ENCODE measurements around the gene URAD.
"Not testable (repeated sequence)": the region's sequence is repeated elsewhere in the genome, so short reads cannot be mapped to it uniquely, and the experiment has no call there.

The URAD gene, protein sequence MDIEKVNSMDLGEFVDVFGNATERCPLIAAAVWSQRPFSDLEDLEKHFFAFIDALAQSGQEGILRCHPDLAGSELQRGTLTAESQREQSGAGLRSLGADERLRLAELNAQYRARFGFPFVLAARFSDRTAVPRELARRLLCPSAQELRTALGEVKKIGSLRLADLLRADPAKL

DNA sequence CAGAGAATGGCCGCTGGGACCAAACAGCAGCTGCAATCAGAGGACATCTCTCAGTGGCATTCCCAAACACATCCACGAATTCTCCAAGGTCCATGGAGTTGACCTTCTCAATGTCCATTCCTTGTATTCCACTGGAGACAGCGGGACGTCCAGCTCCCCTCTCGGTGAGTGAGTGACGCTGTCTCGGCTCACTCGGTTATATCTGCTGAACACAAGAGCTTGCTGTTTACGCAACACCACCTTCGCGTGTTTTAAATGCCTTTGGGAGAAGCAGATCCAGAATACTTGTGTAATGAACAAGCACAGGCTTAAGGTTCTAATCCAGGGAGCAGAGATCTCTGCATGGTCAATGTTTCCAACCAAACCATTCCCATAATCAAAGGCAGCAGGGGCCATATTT lies at the start of gene URAD:
Gene URAD (minus strand): TSS at position 174 of the 400 bp plus-strand sequence. CDS start 56 bp downstream, at position 118.
- DNase-seq: no peak

DNA sequence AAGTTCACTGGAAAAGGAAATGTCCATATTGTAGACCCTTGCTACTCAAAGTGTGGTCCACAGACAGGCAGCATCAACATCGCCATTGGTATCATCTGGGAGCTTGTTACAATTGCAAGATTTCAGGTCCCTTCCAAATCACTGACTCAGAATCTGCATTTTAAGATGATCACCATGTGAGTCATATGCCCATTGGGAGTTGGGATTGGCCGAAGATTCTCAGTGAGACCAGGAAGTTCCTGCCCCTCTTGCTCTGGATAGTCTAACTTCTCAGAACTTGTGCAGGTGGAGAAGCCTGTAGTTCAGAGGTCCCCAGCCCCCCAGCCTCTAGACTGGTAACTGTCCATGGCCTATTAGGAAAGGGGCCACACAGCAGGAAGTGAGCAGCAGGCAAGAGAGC lies 48.9 kb upstream of the URAD start:
- DNase-seq: no peak

DNA sequence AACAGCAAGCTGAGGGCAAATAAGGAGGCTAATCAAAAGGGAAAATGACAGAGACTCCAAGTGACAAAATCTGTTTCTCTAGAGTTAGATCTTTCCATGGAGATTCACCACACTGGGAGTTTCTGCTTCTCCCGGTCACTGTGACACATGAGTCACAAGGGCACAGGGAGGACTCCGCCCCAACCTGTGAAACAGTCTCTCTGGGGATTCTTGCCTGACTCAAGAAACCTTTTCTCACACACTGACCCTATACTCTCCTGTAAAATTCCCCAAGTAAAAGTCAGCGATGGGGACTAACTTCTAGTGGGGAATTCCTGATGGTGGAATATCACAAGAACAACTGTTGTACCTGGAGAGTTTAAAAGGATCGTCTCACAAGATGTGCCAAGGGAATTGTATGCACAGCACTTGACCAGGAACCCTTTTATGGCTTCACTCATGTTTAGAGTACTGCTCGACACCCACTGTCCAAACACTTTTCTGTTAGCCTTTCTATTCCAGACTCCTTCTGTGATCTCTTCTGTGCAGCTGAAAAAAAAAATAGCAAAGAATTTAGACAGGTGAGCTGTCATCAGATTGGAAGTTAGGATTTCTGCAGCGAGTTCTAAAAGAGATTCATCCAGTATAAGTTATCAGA lies 46.8 kb upstream of the URAD start:
- DNase-seq: no peak

DNA sequence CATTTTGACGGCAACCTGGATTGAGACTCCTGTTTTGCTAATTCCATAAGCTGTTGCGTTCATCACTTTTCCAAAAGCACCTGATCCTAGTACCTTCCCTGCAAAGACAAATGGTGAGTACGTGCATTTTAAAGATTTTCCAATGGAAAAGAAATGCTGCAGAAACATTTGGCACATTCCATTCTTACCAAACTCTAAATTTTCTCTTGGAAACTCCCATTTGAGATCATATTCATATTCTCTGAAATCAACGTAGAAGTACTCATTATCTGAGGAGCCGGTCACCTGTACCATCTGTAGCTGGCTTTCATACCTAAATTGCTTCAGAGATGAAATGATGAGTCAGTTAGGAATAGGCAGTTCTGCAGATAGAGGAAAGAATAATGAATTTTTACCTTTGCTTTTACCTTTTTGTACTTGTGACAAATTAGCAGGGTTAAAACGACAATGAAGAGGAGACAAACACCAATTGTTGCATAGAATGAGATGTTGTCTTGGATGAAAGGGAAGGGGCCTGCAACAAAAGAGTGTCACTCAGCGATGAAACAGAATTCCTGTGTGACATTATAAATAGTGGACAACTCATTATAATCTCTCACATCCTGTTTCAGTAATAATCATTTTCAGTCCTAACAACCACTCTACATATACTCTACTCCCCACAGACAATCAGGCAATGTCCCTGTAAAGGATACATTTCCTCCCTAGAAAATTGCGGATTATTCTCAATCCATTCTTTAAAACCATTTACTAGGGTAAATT lies 45.6 kb upstream of the URAD start:
- no peak for DNase-seq

- peak; percentile 44 for DNase-seq
These were observed 43.9 kb upstream of the URAD start for GRCh38 chr13:28032438-28032837.

DNA sequence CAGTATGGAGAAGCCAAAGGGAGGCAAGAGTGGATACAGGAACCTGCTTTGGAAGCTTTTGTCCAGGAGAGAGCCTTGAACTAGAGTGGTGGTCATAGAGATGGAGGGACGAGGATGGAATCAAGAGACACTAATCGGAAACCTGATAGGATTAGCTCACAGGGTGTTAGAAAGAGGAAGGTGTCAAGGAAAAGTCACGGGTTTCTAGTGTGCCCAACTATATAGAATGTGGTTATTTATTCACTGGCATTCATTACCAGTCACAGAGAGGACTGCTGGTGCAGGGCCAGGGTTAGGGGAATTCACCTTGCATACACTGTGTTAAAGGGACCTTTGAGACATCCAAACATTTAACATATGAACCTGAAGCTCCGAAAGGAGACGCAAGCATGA lies 43.4 kb upstream of the URAD start:
- DNase-seq: peak; percentile 56

GRCh38 chr13:28031220-28031895 lies 42.9 kb upstream of the URAD start:
- DNase-seq: peak; percentile 78

GRCh38 chr13:28027607-28028364 lies 39.3 kb upstream of the URAD start:
- DNase-seq: no peak

DNA sequence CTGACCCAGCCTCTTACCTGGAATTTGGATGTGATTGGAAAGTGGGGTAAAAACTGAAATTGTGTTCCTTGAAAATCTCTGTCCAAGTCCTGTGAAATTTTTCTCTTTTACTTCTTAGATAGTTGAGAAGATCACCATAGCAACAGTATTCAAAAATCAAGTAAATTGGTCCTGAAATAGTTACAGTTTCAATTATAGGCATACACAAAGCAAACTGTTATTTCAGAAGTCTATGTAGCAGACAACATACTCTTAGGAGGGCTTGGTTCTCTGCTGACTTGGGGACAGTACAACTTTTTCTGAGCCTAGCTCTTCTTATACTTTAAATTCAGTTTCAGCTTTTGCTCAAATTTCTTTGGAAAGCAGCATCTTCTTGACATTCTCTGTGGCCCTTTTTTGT lies 38.6 kb upstream of the URAD start:
- no peak for DNase-seq

GRCh38 chr13:28026508-28026907 lies 38.0 kb upstream of the URAD start:
- no peak for DNase-seq

GRCh38 chr13:28022848-28023518 lies 34.5 kb upstream of the URAD start:
- no peak for DNase-seq

DNA sequence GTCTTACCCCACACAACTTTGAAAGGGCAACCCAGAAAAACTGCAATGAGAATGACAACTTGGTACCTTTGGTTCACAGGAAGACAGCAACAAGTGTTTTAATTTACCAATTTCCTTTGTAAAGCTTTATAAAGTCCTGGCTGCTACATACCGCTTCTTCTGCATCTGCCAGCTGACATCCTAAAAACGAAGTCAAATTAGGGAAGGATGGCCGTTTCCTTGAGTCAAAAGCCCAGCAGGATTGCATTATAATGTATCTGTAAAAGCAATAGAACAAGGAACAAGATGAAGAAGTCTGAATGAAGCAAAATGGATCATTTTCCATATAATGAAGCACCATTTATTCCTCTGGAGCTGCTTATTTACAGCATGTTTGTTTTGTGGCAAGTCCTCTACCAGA lies 25.8 kb upstream of the URAD start:
- no peak for DNase-seq

- no peak for DNase-seq
These were observed 25.0 kb upstream of the URAD start for GRCh38 chr13:28013482-28013881.

GRCh38 chr13:28012896-28013295 lies 24.4 kb upstream of the URAD start:
- no peak for DNase-seq

- no peak for DNase-seq
These were observed 23.9 kb upstream of the URAD start for GRCh38 chr13:28012383-28012782.

DNA sequence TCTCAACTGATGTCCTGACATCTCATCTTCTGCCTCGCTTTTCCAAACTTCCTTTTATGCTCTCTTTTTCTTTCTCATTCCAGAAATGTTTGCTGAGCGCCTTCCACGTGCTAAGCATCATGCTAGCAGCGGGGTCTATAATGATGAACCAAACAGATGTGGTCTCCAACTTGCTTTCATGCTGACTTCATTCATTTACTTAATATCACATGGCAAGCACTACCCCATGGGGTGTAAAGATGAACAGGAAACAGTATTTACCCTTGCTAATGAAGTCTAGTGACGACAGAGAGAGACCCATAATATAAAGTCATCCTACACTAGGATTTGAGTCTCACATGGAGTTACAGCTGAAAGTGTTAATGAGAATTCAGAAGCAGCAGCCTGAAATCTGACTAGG lies 21.6 kb upstream of the URAD start:
- no peak for DNase-seq

GRCh38 chr13:28005016-28005415 lies 16.5 kb upstream of the URAD start:
- DNase-seq: not testable (repeated sequence)

DNA sequence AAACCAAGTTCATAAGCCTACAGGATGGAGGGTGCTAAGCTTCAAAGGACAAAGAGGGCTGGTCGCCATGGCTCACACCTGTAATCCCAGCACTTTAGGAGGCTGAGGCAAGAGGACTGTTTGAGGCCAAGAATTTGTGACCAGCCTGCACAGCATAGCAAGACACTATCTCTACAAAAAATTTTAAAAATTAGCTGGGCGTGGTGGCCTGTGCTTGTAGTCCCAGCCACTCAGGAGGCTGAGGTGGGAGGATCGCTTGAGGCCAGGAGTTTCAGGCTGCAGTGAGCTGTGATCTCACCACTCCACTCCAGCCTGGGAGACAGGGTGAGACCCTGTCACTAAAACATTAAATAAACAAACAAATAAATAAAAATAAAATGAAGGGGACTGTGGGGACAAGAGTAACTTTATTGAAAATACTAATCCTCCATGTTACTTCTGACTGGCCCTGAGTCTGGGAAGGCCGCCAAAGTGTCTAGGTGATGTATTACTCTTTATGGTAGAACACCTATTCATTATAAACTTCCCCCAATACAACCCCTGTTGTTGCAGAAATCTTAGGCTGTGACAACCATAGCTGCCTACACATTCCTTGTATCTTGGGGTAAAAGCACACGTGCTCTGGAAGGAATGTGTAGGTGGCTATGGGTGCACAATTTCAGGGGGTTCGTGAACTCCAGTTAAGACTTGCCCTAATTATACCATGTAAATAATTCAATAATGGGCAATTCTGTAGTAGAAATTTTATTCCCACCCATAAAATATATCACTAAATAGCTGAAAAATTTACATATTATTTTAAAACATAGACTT lies 14.6 kb upstream of the URAD start:
- no peak for DNase-seq

- DNase-seq: no peak
These were observed 13.5 kb upstream of the URAD start for GRCh38 chr13:28001837-28002473.

DNA sequence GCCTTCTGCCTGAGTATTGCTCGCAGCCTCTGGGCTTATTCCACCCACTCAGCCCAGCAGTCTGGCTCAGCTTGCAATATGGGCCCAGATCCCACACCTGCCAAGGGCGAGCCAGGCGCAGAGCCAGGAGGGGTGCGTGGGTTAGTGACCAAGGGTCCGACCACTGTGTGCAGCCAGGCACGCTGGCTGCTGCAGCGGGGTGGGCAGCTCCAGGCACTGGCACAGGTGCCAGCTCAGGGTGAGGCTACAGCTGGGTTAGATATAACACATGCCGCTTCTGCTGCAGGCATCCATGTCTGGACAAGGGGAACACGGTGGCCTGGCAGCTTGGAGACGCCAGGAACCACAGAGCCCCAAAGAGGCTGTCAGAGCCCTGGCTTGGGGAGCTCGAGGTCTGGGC lies 12.6 kb upstream of the URAD start:
- DNase-seq: no peak

DNA sequence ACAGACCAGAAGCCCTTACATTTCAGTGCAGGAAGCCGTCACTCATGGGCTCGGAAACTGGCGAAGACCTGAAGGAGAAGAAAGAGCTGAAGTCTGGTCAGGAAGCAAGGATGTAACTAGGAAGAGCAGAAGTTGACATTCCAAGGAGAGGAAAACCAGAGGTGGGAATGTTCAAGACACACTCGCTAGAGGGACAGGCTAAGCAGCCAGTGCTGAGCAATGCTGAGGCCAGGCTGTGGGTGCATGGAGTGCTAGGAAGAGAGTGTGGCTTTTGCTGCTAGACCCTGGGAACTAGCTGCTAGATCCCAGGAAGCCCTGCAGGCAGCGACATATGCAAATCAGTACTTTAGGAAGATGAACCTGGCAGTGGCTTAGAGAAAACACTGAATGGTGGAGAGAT lies 12.1 kb upstream of the URAD start:
- DNase-seq: no peak

Measured in SIG-M5 (cell line).